PC-3 (cell line): ENCODE results near the gene SLC7A9.

ENCODE experiments used
- CTCF ChIP-seq: fragments of 300-600 bp; sonication (generic); conservative IDR thresholded peaks from 2 replicates; pipeline ENCODE4 v1.5.1; 2017; ENCODE audit warnings: antibody characterized with exemption, low read depth, mild to moderate bottlenecking, low read length
- EZH2 ChIP-seq: fragments of 300-600 bp; sonication (generic); IDR thresholded peaks from one replicate; pipeline ENCODE4 v1.6.1; 2017; ENCODE audit warnings: antibody characterized with exemption, mild to moderate bottlenecking, low read length; ENCODE audit not compliant: unreplicated experiment

GRCh38 chr19:32880622-32881021 lies 11.1 kb upstream of the SLC7A9 start:
- TF ChIP-seq CTCF (no peak), EZH2 (no peak)
